ENCODE results near the gene LHX2.

GRCh38 chr9:124005029-124005771, 6.4 kb upstream of the LHX2 start:
- TF ChIP-seq CTCF (IDR thresholded peaks at IDR 0.05): no peak
- TF ChIP-seq POLR2A (IDR thresholded peaks at IDR 0.05): no peak
